GM18505 (cell line): ENCODE measurements around the gene KIF18B.
A peak's percentile ranks its signal among the peaks of the same experiment; 100 is the strongest.

Source experiments
- ATAC-seq: cut with Tn5 transposase; IDR thresholded peaks from one replicate; pipeline ENCODE4 v1.9.1; 2021; ENCODE audit not compliant: unreplicated experiment
- POLR2A ChIP-seq: IDR thresholded peaks from 4 replicates; pipeline ENCODE4 v1.6.1; 2011; ENCODE audit warnings: borderline replicate concordance; ENCODE audit not compliant: insufficient read depth, insufficient read length; ENCODE audit errors: extremely low read depth

KIF18B gene

GRCh38 chr17:44922746-44923470 lies 24.7 kb downstream of the KIF18B start:
- ATAC-seq: no peak
- TF ChIP-seq POLR2A: no peak

GRCh38 chr17:44922136-44922535 lies 25.4 kb downstream of the KIF18B start:
- ATAC-seq: no peak
- TF ChIP-seq POLR2A: no peak

GRCh38 chr17:44921122-44921882 lies 26.3 kb downstream of the KIF18B start:
- TF ChIP-seq POLR2A: no peak
- ATAC-seq: no peak

GRCh38 chr17:44920565-44920940 lies 27.0 kb downstream of the KIF18B start:
- no peak for ATAC-seq
- peak; percentile 4 for TF ChIP-seq POLR2A

- no peak for ATAC-seq
- peak; percentile 24 for TF ChIP-seq POLR2A
Measured at GRCh38 chr17:44919885-44920564, 27.5 kb downstream of the KIF18B start.

GRCh38 chr17:44919411-44919810 lies 28.2 kb downstream of the KIF18B start:
- ATAC-seq: no peak
- TF ChIP-seq POLR2A: no peak

GRCh38 chr17:44918006-44918405 lies 29.6 kb downstream of the KIF18B start:
- TF ChIP-seq POLR2A: no peak
- ATAC-seq: no peak

- no peak for TF ChIP-seq POLR2A
- no peak for ATAC-seq
Measured at GRCh38 chr17:44917456-44917855, 30.1 kb downstream of the KIF18B start.

- no peak for ATAC-seq
- TF ChIP-seq POLR2A: no peak
Measured at GRCh38 chr17:44916781-44917241, 30.8 kb downstream of the KIF18B start.

- no peak for ATAC-seq
- TF ChIP-seq POLR2A: no peak
Measured at GRCh38 chr17:44915862-44916780, 31.5 kb downstream of the KIF18B start.

GRCh38 chr17:44915321-44915726 lies 32.2 kb downstream of the KIF18B start, which contains the start of gene GFAP:
Gene GFAP, minus strand, starts transcription at chr17:44915500. Its CDS starts 14 bp downstream, at chr17:44915486.
- ATAC-seq: no peak
- no peak for TF ChIP-seq POLR2A

- no peak for TF ChIP-seq POLR2A
- no peak for ATAC-seq
Measured at GRCh38 chr17:44914698-44915271, 32.8 kb downstream of the KIF18B start.
